GM12878 (cell line): ENCODE measurements around the gene FSTL4. TPM values are rescaled to one million over a fixed set of nuclear protein-coding genes. Genes with fewer than 3 reads are reported as not detected.

ENCODE experiments used
- ATAC-seq: fragments of 200-7000 bp; cut with Tn5 transposase; 3 replicates; pipeline ENCODE4 v1.9.1; 2020; ENCODE audit warnings: mild to moderate bottlenecking, moderate library complexity
- BruUV-seq: library from RNA; stranded (reverse); fragments of 400-500 nt; replicated peaks from 2 replicates; lab custom pipeline; 2021; lab: Mats Ljungman, UMichigan
- CTCF ChIA-PET: fragments of 300-600 bp; sonication (Branson Sonifier 250); formaldehyde crosslinking; extraction: SDS; loops from one replicate; lab custom pipeline; 2021; ENCODE audit warnings: inconsistent platforms; lab: Yijun Ruan, JAX
- POLR2A ChIA-PET: fragments of 350-600 bp; formaldehyde crosslinking; extraction: SDS; loops from one replicate; lab custom pipeline; 2021; ENCODE audit warnings: inconsistent platforms; lab: Charles Lee
- RAD21 ChIA-PET: fragments of 300-600 bp; sonication (Branson Sonifier 250); formaldehyde crosslinking; loops from one replicate; lab custom pipeline; 2023; ENCODE audit warnings: antibody characterized with exemption; ENCODE audit not compliant: unreplicated experiment; lab: Charles Lee
- SMC1A ChIA-PET: fragments of 300-600 bp; sonication (Branson Sonifier 250); formaldehyde crosslinking; loops from one replicate; lab custom pipeline; 2023; ENCODE audit not compliant: unreplicated experiment, uncharacterized antibody; lab: Charles Lee
- DNase-seq: peaks from one replicate; pipeline ENCODE4 v3.0.0-alpha.2; 2011; ENCODE audit warnings: low read depth, low spot score
- FAIRE-seq: peaks from 3 replicates; lab custom pipeline; 2011; peaks lifted over from hg19 to GRCh38; lab: Jason Lieb, UNC
- H2AFZ ChIP-seq: 2 replicates; pipeline ENCODE4 v1.6.0; 2011; ENCODE audit warnings: low read depth, low read length, control low read depth; ENCODE audit not compliant: control insufficient read depth
- H3K27ac ChIP-seq: 2 replicates; pipeline ENCODE4 v1.5.1; 2011; ENCODE audit warnings: control low read depth; ENCODE audit not compliant: control insufficient read depth, insufficient read depth
- H3K27me3 ChIP-seq, 2 experiments: replicated peaks in 1 of 2; 2 replicates each; pipeline versions ENCODE4 v1.6.0 to v1.6.1; 2011; ENCODE audit warnings: low read length in 1 of 2; ENCODE audit not compliant: control insufficient read depth in 2 of 2, insufficient read depth in 2 of 2
- H3K36me3 ChIP-seq, 2 experiments: 2 replicates each; pipeline ENCODE4 v1.5.1; 2011; ENCODE audit warnings: low read length in 1 of 2; ENCODE audit not compliant: control insufficient read depth in 2 of 2, insufficient read depth in 2 of 2
- H3K4me1 ChIP-seq: 2 replicates; pipeline ENCODE4 v1.6.1; 2011; ENCODE audit warnings: mild to moderate bottlenecking, low read length, moderate library complexity, mixed read lengths; ENCODE audit not compliant: control insufficient read depth, insufficient read depth
- H3K4me2 ChIP-seq: 2 replicates; pipeline ENCODE4 v1.6.0; 2011; ENCODE audit warnings: control low read depth; ENCODE audit not compliant: control insufficient read depth, insufficient read depth
- H3K4me3 ChIP-seq: fragments of 200-600 bp; sonication (generic); 2 replicates; pipeline ENCODE4 v1.5.1; 2016
- H3K79me2 ChIP-seq: 2 replicates; pipeline ENCODE4 v1.6.0; 2011; ENCODE audit warnings: low read length; ENCODE audit not compliant: control insufficient read depth, insufficient read depth
- H3K9ac ChIP-seq: 2 replicates; pipeline ENCODE4 v1.8.0; 2011; ENCODE audit warnings: low read length, control low read depth, mixed read lengths; ENCODE audit not compliant: control insufficient read depth, insufficient read depth
- H3K9me3 ChIP-seq: replicated peaks from 3 replicates; pipeline ENCODE4 v1.5.1; 2011; ENCODE audit warnings: mild to moderate bottlenecking, low read length; ENCODE audit not compliant: control insufficient read depth, insufficient read depth
- H4K20me1 ChIP-seq: 2 replicates; pipeline ENCODE4 v1.6.0; 2011; ENCODE audit not compliant: control insufficient read depth, insufficient read depth
- DPF2 ChIP-seq: fragments of 450-650 bp; IDR thresholded peaks from 2 replicates; pipeline ENCODE4 v1.6.1; 2017; ENCODE audit warnings: mild to moderate bottlenecking
- ESRRA ChIP-seq: IDR thresholded peaks from 2 replicates; pipeline ENCODE4 v1.6.1; 2012; ENCODE audit warnings: mild to moderate bottlenecking, low read length, improper control_type of control experiment
- IKZF1 ChIP-seq: fragments of 450-650 bp; conservative IDR thresholded peaks from 2 replicates; pipeline ENCODE4 v1.6.1; 2017; ENCODE audit warnings: antibody characterized with exemption, mild to moderate bottlenecking
- IKZF2 ChIP-seq, 2 experiments: fragments of 450-650 bp; IDR thresholded peaks; 2 replicates each; pipeline ENCODE4 v1.6.1; 2017; ENCODE audit warnings: mild to moderate bottlenecking in 2 of 2, moderate library complexity in 2 of 2
- IRF3 ChIP-seq: fragments of 450-650 bp; IDR thresholded peaks from 2 replicates; pipeline ENCODE4 v1.6.1; 2014; ENCODE audit warnings: mild to moderate bottlenecking
- MEF2B ChIP-seq: fragments of 450-650 bp; IDR thresholded peaks from 2 replicates; pipeline ENCODE4 v1.6.1; 2018; ENCODE audit warnings: mild to moderate bottlenecking, moderate library complexity; ENCODE audit not compliant: partially characterized antibody, poor library complexity, severe bottlenecking
- MYB ChIP-seq: fragments of 150-350 bp; IDR thresholded peaks from 2 replicates; pipeline ENCODE4 v1.6.1; 2014; ENCODE audit warnings: mild to moderate bottlenecking, low read depth, low read length, borderline replicate concordance
- POU2F2 ChIP-seq: IDR thresholded peaks from 3 replicates; pipeline ENCODE4 v1.6.1; 2011; ENCODE audit warnings: low read depth, mild to moderate bottlenecking, low read length, borderline replicate concordance
- RBBP5 ChIP-seq: fragments of 200-600 bp; sonication (generic); conservative IDR thresholded peaks from 2 replicates; pipeline ENCODE4 v1.6.1; 2016
- YY1 ChIP-seq: IDR thresholded peaks from 2 replicates; pipeline ENCODE4 v1.6.1; 2011; ENCODE audit warnings: low read depth, mild to moderate bottlenecking, low read length
- WGBS: methylation state at CpG from one replicate; pipeline ENCODE4 v1.1.6; 2016; ENCODE audit warnings: low lambda C conversion rate; ENCODE audit not compliant: insufficient replicate concordance, insufficient coverage; ENCODE audit errors: missing lambda C conversion rate; 5-methylcytosine and 5-hydroxymethylcytosine counted together
- in situ Hi-C: fragments of 300-500 bp; cut with MboI; formaldehyde crosslinking; loops from 9 replicates; pipeline ENCODE4 v1.14.3; 2018; ENCODE audit warnings: mixed read lengths
- intact Hi-C: fragments of 100-400 bp; cut with micrococcal nuclease; formaldehyde crosslinking; loops from one replicate; pipeline ENCODE4 v1.14.2; 2022; ENCODE audit not compliant: unreplicated experiment
- polyA plus RNA-seq, 11 experiments: library from polyadenylated mRNA; depleted of rRNA in 4 of 11; unstranded in 6 of 11; stranded (reverse) in 5 of 11; fragments of >200 nt; fragmentation: Nextera tagmentation in 4 of 11; fragmentation: Illumina TruSeq in 1 of 11; extraction: Ambion mirVana in 4 of 11; extraction: Trizol in 1 of 11; gene quantifications; 1 replicate in 1 of 11; 2 replicates in 10 of 11; pipeline versions ENCODE4 v1.2.1 to v1.2.3, GENCODE V29; 2011 to 2016; ENCODE audit warnings: inconsistent platforms in 2 of 11, missing spikeins in 2 of 11, low read depth in 1 of 11
- total RNA-seq, 4 experiments: library from RNA; depleted of rRNA in 3 of 4; stranded (reverse); fragments of >200 nt in 3 of 4; fragmentation: Illumina TruSeq in 1 of 4; extraction: Trizol in 1 of 4; gene quantifications; 2 replicates each; pipeline versions ENCODE4 v1.2.1 to v1.2.3, GENCODE V29; 2013 to 2021

Gene FSTL4
- total and polyA plus RNA-seq, 10 of the 15 experiments (the other 5 are each of a cell fraction or from before 2014, with no cell fraction given): 0.01 to 0.79 (median 0.21) TPM; not detected in 6

GRCh38 chr5:133309166-133309795 is 303.1 kb downstream of the FSTL4 start:
- BruUV-seq: no TSS peak
- CTCF ChIA-PET: interaction anchor here (1.5 kb wide), 1 partner anchor 27 kb away, joined by 4 read pairs; no protein-coding TSS in a partner anchor

More at GRCh38 chr5:133309166-133309795, 303.1 kb downstream of the FSTL4 start:
- Histone ChIP-seq H3K36me3 (no peaks in the 10 kb centered on the region), H3K9ac (no peak overlapping the region), H2AFZ (no peak overlapping the region), H4K20me1 (no peaks in the 10 kb centered on the region), H3K79me2 (no peaks in the 10 kb centered on the region), H3K27me3 (no peaks in the 10 kb centered on the region), H3K4me2 (no peak overlapping the region), H3K4me3 (no peak overlapping the region), H3K4me1 (no peaks in the 10 kb centered on the region), H3K27ac (no peak overlapping the region), H3K9me3 (no peaks in the 10 kb centered on the region)
- intact Hi-C loops: no loop called here
- ATAC-seq (no peak), DNase-seq (no peak), FAIRE-seq (no peak)
- RAD21 ChIA-PET: no interaction called here
- SMC1A ChIA-PET: no interaction called here
- TF ChIP-seq MEF2B (no peak), MYB (no peak), IRF3 (no peak), RBBP5 (no peak), YY1 (no peak), POU2F2 (no peak), DPF2 (no peak), IKZF1 (no peak), IKZF2 (IDR thresholded peaks at IDR 0.05) (no peak), ESRRA (no peak)
- in situ Hi-C loops: no loop called here
- POLR2A ChIA-PET: no interaction called here
- WGBS: 45% methylated on average over 6 of the region's 6 CpGs
